ENCODE measurements around the gene GPR179. TPM values are rescaled to one million over a fixed set of nuclear protein-coding genes. Genes with fewer than 3 reads are reported as not detected.
A peak's percentile ranks its signal among the peaks of the same experiment; 100 is the strongest.

GPR179 gene
- total RNA-seq, 1 donor from 2014 or later: 0.03 TPM

- Mint-ChIP-seq H3K9me3 (no peaks in the 10 kb centered on the region), H3K4me3 (no peak overlapping the region), H3K36me3 (ENCODE audit: low read depth) (no peaks in the 10 kb centered on the region), H3K27ac (no peak overlapping the region), H3K27me3 (ENCODE audit: insufficient read depth) (peaks cover 2% of the 10 kb centered on the region), H3K4me1 (ENCODE audit: low read depth) (no peaks in the 10 kb centered on the region)
- no peak for DNase-seq (ENCODE audit: low spot score)
- intact Hi-C loops (cut with micrococcal nuclease): no loop called here
Measured at GRCh38 chr17:38338053-38338452, 5.7 kb downstream of the GPR179 start.

- H3K4me1 Mint-ChIP-seq (ENCODE audit: low read depth): no peaks in the 10 kb centered on the region
Measured at GRCh38 chr17:38336838-38337237, 6.9 kb downstream of the GPR179 start.

GRCh38 chr17:38334480-38335364 lies 9.0 kb downstream of the GPR179 start:
- no peak overlapping the region for H3K27ac Mint-ChIP-seq
- no peaks in the 10 kb centered on the region for H3K36me3 Mint-ChIP-seq (ENCODE audit: low read depth)
- intact Hi-C loops (cut with micrococcal nuclease): no loop called here
- no peaks in the 10 kb centered on the region for H3K9me3 Mint-ChIP-seq
- H3K4me1 Mint-ChIP-seq (ENCODE audit: low read depth): no peaks in the 10 kb centered on the region
- no peak for DNase-seq (ENCODE audit: low spot score)
- peaks cover 2% of the 10 kb centered on the region for H3K27me3 Mint-ChIP-seq (ENCODE audit: insufficient read depth)
- no peak overlapping the region for H3K4me3 Mint-ChIP-seq

More at GRCh38 chr17:38336838-38337237, 6.9 kb downstream of the GPR179 start:
- intact Hi-C loops (cut with micrococcal nuclease): no loop called here
- Mint-ChIP-seq H3K27me3 (ENCODE audit: insufficient read depth) (peaks cover 2% of the 10 kb centered on the region), H3K27ac (no peak overlapping the region), H3K9me3 (no peaks in the 10 kb centered on the region), H3K36me3 (ENCODE audit: low read depth) (no peaks in the 10 kb centered on the region), H3K4me3 (no peak overlapping the region)
- no peak for DNase-seq (ENCODE audit: low spot score)

- peaks cover 2% of the 10 kb centered on the region for H3K27me3 Mint-ChIP-seq (ENCODE audit: insufficient read depth)
Measured at GRCh38 chr17:38333635-38334295, 10.0 kb downstream of the GPR179 start.

DNA sequence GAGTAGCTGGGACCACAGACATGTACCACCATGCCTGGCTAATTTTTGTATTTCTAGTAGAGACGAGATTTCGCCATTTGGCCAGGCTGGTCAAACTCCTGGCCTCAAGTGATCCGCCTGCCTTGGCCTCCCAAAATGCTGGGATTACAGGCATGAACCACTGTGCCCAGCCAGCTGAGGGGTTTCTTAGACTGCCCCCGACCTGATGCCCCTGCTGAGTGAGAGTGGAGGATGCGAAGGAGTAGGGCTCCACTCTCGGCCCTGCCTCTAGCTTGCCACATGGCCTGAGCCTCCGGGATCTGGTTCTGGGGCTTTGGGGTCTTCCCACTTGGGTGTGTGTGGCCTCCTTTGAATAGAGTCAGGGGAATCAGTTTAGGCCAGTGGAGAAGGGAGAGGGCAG lies 11.0 kb downstream of the GPR179 start:
- Mint-ChIP-seq H3K27ac (no peak overlapping the region), H3K36me3 (ENCODE audit: low read depth) (no peaks in the 10 kb centered on the region), H3K9me3 (no peaks in the 10 kb centered on the region), H3K27me3 (ENCODE audit: insufficient read depth) (peaks cover 2% of the 10 kb centered on the region), H3K4me3 (no peak overlapping the region), H3K4me1 (ENCODE audit: low read depth) (no peaks in the 10 kb centered on the region)
- DNase-seq (ENCODE audit: low spot score): no peak
- intact Hi-C loops (cut with micrococcal nuclease): no loop called here

More at GRCh38 chr17:38333635-38334295, 10.0 kb downstream of the GPR179 start:
- Mint-ChIP-seq H3K4me3 (no peak overlapping the region), H3K36me3 (ENCODE audit: low read depth) (no peaks in the 10 kb centered on the region), H3K27ac (no peak overlapping the region), H3K4me1 (ENCODE audit: low read depth) (no peaks in the 10 kb centered on the region), H3K9me3 (no peaks in the 10 kb centered on the region)
- intact Hi-C loops (cut with micrococcal nuclease): no loop called here
- DNase-seq (ENCODE audit: low spot score): peak; percentile 20

DNA sequence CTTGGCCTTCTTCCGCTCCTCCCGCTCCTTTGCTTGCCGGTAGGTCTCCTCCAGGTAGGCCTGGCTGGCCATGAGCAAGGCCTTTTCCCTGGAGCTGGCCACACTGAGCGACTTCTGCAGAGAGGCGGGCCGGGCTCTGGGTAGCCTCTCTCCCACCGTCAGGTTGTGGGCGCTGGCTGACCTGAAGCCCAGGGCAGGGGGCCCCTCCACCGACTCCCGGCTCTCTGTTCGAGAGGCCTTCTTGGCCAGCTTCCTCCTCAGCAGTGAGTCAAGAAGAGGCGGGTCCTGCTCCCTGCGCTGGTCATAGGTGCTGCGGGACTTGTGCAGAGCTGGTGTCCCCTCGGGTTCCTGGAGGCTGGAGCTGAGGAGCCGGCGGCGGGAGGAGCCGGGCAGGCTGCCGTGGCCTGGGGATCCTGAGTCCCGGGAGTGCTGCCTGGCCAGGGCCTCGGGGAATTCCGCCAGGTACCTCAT lies 12.8 kb downstream of the GPR179 start:
- H3K27ac Mint-ChIP-seq: no peak overlapping the region
- intact Hi-C loops (cut with micrococcal nuclease): no loop called here
- no peaks in the 10 kb centered on the region for H3K36me3 Mint-ChIP-seq (ENCODE audit: low read depth)
- no peak overlapping the region for H3K4me3 Mint-ChIP-seq
- DNase-seq (ENCODE audit: low spot score): no peak
- H3K4me1 Mint-ChIP-seq (ENCODE audit: low read depth): no peaks in the 10 kb centered on the region
- H3K27me3 Mint-ChIP-seq (ENCODE audit: insufficient read depth): peaks cover 2% of the 10 kb centered on the region
- H3K9me3 Mint-ChIP-seq: no peaks in the 10 kb centered on the region

- H3K4me3 Mint-ChIP-seq: no peak overlapping the region
- H3K4me1 Mint-ChIP-seq (ENCODE audit: low read depth): no peaks in the 10 kb centered on the region
- H3K27me3 Mint-ChIP-seq (ENCODE audit: insufficient read depth): peaks cover 2% of the 10 kb centered on the region
- no peaks in the 10 kb centered on the region for H3K9me3 Mint-ChIP-seq
- intact Hi-C loops (cut with micrococcal nuclease): no loop called here
- H3K27ac Mint-ChIP-seq: no peak overlapping the region
- no peak for DNase-seq (ENCODE audit: low spot score)
- H3K36me3 Mint-ChIP-seq (ENCODE audit: low read depth): no peaks in the 10 kb centered on the region
Measured at GRCh38 chr17:38329808-38330730, 13.7 kb downstream of the GPR179 start.

GRCh38 chr17:38329284-38329683 lies 14.5 kb downstream of the GPR179 start:
- DNase-seq (ENCODE audit: low spot score): no peak
- intact Hi-C loops (cut with micrococcal nuclease): no loop called here
- H3K4me1 Mint-ChIP-seq (ENCODE audit: low read depth): no peaks in the 10 kb centered on the region
- H3K36me3 Mint-ChIP-seq (ENCODE audit: low read depth): no peaks in the 10 kb centered on the region
- no peak overlapping the region for H3K4me3 Mint-ChIP-seq
- peaks cover 2% of the 10 kb centered on the region for H3K27me3 Mint-ChIP-seq (ENCODE audit: insufficient read depth)
- no peak overlapping the region for H3K27ac Mint-ChIP-seq
- no peaks in the 10 kb centered on the region for H3K9me3 Mint-ChIP-seq

DNA sequence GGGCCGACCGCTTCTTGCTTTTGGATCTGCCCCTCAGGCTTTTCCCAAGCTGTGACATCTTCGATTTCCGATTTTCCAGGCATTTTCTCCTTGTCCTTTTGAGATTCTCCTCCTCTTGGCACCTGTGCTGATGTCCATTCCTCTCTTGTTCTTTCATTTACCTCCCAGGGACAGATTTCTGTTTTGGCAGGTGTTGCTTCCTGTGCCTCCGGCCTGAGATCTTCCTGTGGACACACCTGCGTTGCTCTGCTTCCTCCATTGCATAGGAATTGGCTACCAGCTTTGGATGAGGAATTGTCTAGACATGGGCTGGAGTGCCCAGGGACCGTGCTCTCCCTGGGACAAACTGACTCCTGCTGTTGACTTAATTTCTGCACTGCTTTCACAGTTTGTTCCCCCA lies 15.1 kb downstream of the GPR179 start:
- Mint-ChIP-seq H3K4me1 (ENCODE audit: low read depth) (no peaks in the 10 kb centered on the region), H3K4me3 (no peak overlapping the region), H3K27ac (no peak overlapping the region), H3K36me3 (ENCODE audit: low read depth) (peaks cover 3% of the 10 kb centered on the region), H3K27me3 (ENCODE audit: insufficient read depth) (peaks cover 2% of the 10 kb centered on the region), H3K9me3 (no peaks in the 10 kb centered on the region)
- intact Hi-C loops (cut with micrococcal nuclease): no loop called here
- no peak for DNase-seq (ENCODE audit: low spot score)

- Mint-ChIP-seq H3K4me1 (ENCODE audit: low read depth) (no peaks in the 10 kb centered on the region), H3K4me3 (no peak overlapping the region), H3K27ac (no peak overlapping the region), H3K9me3 (no peaks in the 10 kb centered on the region), H3K27me3 (ENCODE audit: insufficient read depth) (peaks cover 2% of the 10 kb centered on the region), H3K36me3 (ENCODE audit: low read depth) (peaks cover 5% of the 10 kb centered on the region)
- intact Hi-C loops (cut with micrococcal nuclease): no loop called here
- DNase-seq (ENCODE audit: low spot score): no peak
Measured at GRCh38 chr17:38327936-38328335, 15.8 kb downstream of the GPR179 start.

DNA sequence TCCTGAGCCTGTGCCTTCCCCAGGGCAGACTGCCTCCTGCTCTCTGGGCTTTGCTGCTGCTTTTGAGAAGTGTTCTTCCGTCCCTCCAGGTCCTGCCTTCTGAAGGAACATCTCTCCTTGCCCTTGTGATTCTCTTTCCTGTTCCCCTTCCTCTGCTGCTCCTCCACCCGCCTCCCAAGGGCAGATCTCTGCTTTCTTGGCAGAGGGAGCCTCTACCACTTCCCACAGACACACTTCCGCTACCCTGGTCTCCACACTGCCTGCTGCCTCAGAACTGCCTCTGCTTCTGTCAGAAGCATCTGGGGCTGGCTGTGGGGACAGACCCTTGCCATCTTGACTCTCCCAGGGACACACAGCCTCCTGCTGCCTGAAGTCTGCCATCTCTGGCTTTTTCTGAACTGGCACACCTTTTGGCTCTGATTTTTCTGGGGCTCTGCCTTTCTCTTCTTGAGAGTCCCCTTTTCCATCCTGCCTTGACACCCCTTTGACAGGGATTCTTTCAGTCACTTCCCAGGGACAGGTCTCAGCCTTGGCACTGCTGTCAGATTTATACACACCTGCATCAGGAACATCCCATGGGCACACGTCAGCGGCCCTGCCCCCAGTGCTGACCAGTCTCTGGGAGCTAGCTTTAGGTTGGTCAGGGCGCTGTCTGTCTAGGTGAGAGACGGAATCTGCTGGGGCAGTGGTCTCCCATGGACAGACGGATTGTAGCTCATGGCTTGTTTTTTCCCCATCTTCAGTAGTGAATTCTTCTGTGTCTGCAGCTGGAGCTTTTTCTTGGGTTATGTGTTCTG lies 16.6 kb downstream of the GPR179 start:
- intact Hi-C loops (cut with micrococcal nuclease): no loop called here
- Mint-ChIP-seq H3K4me3 (no peak overlapping the region), H3K27me3 (ENCODE audit: insufficient read depth) (peaks cover 2% of the 10 kb centered on the region), H3K9me3 (no peaks in the 10 kb centered on the region), H3K36me3 (ENCODE audit: low read depth) (peaks cover 8% of the 10 kb centered on the region), H3K4me1 (ENCODE audit: low read depth) (no peaks in the 10 kb centered on the region), H3K27ac (no peak overlapping the region)
- no peak for DNase-seq (ENCODE audit: low spot score)

DNA sequence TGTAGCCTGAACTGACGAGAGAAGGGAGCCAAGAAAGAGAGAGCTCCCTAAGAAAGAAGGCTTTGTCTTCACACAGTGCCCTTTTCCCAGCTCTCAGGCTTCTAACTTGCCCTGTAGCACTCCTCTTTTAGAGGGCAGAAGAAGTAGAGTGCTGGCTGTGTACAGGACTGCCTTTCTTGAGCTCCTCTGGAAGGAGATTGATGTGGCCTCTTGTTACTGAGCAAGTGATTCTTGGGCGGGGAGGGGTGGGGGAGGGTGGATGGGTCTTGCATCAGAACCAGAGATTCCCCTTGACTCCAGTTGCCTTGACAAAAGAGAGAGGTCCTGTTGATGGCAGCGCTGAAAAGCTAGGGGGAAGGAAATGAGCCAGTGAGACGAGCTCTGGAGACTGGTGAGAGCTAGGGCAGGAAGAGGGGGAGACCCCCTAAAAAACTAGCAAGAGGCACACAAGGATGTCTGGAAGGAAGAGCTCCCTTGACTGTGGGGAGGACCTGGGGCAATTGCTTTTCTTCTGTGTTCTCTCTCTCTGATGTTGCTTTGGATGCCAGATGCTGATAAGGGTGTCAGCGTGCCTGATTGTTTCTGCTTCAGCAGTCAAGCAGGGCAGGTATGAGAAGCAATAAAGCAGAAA lies 18.4 kb downstream of the GPR179 start:
- DNase-seq (ENCODE audit: low spot score): no peak
- Mint-ChIP-seq H3K9me3 (no peaks in the 10 kb centered on the region), H3K27me3 (ENCODE audit: insufficient read depth) (peaks cover 2% of the 10 kb centered on the region), H3K4me3 (no peak overlapping the region), H3K36me3 (ENCODE audit: low read depth) (peaks cover 15% of the 10 kb centered on the region), H3K27ac (no peak overlapping the region), H3K4me1 (ENCODE audit: low read depth) (no peaks in the 10 kb centered on the region)
- intact Hi-C loops (cut with micrococcal nuclease): no loop called here
